ENCODE data around the gene ABHD12. TPM values are rescaled to one million over a fixed set of nuclear protein-coding genes. Genes with fewer than 3 reads are reported as not detected.

The ABHD12 gene
- total and polyA plus RNA-seq, 11 donors, result 15.6 to 43.8 (median 26.5) TPM

DNA sequence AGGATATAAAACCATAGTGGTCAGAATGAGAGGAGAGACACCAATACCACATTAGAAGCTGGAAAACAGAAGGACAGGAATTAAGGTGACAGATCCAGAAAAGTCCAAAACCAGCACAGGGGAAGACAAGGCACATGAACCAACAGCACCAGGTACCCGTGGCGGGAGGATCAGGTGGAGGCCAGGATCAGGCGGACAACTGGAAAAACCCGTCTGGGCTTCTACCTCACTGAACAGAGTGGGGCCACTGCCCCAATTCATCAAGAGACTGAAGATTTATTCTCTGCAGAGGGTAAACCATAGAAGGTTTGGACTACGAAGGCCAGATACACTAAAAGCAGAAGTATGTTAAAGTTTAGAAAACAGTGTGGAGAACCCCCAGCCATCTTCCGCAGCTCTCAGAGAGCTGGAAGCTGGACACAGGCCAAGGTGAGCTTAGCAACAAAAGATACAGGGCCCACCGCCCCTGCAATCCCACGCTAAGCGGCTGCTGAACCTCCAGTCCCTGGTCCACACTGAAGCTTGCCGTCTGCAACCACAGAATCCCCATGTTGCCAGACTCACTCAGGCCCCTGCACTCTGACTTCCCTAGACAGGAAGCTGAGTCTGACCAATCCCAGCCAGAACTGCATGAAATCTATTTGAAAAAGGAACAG lies 29.9 kb downstream of the ABHD12 start:
- 60 to 88% (median 66%) methylated on average over 10 of the region's 10 CpGs for WGBS, 4 donors
- TF ChIP-seq POLR2A (IDR thresholded peaks at IDR 0.05), result no peak
- TF ChIP-seq, protein P1, sequence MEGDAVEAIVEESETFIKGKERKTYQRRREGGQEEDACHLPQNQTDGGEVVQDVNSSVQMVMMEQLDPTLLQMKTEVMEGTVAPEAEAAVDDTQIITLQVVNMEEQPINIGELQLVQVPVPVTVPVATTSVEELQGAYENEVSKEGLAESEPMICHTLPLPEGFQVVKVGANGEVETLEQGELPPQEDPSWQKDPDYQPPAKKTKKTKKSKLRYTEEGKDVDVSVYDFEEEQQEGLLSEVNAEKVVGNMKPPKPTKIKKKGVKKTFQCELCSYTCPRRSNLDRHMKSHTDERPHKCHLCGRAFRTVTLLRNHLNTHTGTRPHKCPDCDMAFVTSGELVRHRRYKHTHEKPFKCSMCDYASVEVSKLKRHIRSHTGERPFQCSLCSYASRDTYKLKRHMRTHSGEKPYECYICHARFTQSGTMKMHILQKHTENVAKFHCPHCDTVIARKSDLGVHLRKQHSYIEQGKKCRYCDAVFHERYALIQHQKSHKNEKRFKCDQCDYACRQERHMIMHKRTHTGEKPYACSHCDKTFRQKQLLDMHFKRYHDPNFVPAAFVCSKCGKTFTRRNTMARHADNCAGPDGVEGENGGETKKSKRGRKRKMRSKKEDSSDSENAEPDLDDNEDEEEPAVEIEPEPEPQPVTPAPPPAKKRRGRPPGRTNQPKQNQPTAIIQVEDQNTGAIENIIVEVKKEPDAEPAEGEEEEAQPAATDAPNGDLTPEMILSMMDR (IDR thresholded peaks at IDR 0.05), result no peak
- Histone ChIP-seq H3K9me3 (no peaks in the 10 kb centered on the region), H3K27me3 (no peaks in the 10 kb centered on the region), H3K4me3 (no peak overlapping the region), H3K36me3 (no peaks in the 10 kb centered on the region), H3K27ac (peak overlapping the region in 1 of 12 donors; percentile 73), H3K4me1 (peaks cover 0 to 22% (median 7%) of the 10 kb centered on the region in 12 donors)
- intact Hi-C loops (cut with DNase I), result loop anchor here in 1 of 10 donors (2.0 kb wide), 1 partner anchor 20 kb away; no protein-coding TSS in a partner anchor
- DNase-seq (no peak), ATAC-seq (peak in 2 of 4 donors; percentile 45 to 59)

DNA sequence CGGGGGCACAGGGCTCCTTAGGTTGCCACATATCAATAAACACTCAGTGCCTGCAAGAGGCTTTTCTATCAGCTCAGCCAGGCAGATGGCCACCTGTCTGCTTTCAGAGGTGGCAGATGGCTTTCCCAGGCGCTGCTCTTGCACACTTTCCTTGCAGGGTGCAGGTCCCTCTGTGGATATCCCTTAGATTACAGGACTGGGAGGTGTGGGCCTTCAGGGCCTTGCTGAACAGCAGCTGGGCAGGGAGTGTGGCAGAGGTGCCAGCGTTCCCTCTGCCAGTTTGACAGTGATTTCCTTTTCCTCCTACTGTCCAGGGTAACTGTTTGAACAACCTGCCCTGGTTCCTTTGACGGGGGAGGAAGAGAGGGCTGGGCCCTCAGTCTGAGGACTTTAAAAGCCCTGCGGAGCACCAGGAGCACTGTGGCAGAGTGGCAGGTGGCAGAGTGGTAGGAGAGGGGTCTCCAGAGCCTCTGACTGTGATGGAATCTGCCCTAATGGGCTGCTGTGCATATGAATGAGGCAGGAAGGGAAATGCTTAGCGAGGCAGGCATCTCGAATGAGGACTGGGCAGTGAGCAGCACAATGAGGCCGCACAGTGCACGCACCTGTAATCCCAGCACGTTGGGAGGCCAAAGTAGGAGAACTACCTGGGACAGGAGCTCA lies 34.2 kb downstream of the ABHD12 start:
- H3K9me3 ChIP-seq, result no peaks in the 10 kb centered on the region
- no peaks in the 10 kb centered on the region for H3K36me3 ChIP-seq
- WGBS, 4 donors, result 70 to 79% (median 73%) methylated on average over 9 to 10 of the region's 10 CpGs
- peak overlapping the region in 1 of 12 donors; percentile 67 for H3K27ac ChIP-seq
- DNase-seq (no peak), ATAC-seq (peak in 3 of 4 donors; percentile 33 to 57 (median 46))
- H3K27me3 ChIP-seq, result no peaks in the 10 kb centered on the region
- intact Hi-C loops (cut with DNase I), result no loop called here
- TF ChIP-seq POLR2A (IDR thresholded peaks at IDR 0.05), result no peak
- TF ChIP-seq, protein P1 (IDR thresholded peaks at IDR 0.05), result no peak
- H3K4me1 ChIP-seq, result peaks cover 0 to 44% (median 13%) of the 10 kb centered on the region in 12 donors
- H3K4me3 ChIP-seq, result no peak overlapping the region

DNA sequence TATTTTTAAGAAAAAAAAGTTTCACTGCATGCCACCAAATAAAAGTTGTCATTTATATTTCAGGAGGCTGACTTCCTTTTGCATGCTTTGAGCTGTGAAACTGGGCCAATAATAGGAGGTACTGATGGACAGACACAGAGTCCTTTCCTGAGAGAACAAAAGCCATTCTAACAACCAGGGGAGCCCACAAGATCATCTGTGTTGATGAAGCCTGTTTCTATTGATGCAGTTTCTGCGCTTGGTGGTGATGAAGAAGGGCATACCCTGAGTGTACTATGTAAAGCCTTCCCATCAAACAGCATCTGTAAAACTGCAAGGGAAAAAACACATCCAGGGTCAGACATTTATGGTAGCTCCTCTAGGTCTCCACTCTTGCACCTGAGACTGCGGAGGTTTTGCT lies 34.8 kb downstream of the ABHD12 start:
- no peak overlapping the region for H3K4me3 ChIP-seq
- H3K27me3 ChIP-seq, result no peaks in the 10 kb centered on the region
- intact Hi-C loops (cut with DNase I), result no loop called here
- no peaks in the 10 kb centered on the region for H3K36me3 ChIP-seq
- TF ChIP-seq, protein P1 (IDR thresholded peaks at IDR 0.05), result no peak
- no peak for TF ChIP-seq POLR2A (IDR thresholded peaks at IDR 0.05)
- H3K27ac ChIP-seq, result peak overlapping the region in 1 of 12 donors; percentile 67
- ATAC-seq (no peak), DNase-seq (no peak)
- 86 to 95% (median 91%) methylated on average over 2 of the region's 2 CpGs for WGBS, 4 donors
- no peaks in the 10 kb centered on the region for H3K9me3 ChIP-seq
- peaks cover 0 to 43% (median 13%) of the 10 kb centered on the region in 12 donors for H3K4me1 ChIP-seq

DNA sequence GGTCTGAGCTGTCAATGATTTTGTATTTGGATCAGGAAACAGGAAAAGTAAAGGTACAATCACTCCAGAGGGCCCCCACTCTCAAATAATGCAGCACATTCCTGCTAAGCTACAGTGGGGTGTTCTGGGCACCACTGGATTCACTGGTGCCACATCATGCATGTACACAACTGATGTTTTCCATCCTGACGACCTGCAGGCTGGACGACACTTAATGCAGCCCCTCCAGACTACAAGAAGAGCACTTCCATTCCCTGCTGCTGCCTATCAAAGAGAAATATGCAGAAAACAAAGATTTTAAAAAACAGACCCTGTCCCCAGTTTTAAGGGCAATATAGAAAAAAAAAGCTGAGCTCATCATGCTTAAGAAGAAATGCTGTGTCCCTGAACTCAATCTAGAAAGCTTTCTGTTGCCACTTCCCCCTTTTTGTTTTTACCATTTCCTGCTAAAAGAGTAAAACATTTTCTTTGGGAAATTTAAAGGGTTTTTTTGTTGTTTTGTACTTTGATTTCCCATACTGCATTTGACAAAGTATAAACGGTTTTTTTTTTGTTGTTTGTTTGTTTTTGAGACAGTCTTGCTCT lies 35.5 kb downstream of the ABHD12 start:
- ATAC-seq (no peak), DNase-seq (no peak)
- Histone ChIP-seq H3K27ac (peak overlapping the region in 1 of 12 donors; percentile 67), H3K4me1 (peaks cover 0 to 36% (median 15%) of the 10 kb centered on the region in 12 donors), H3K27me3 (no peaks in the 10 kb centered on the region), H3K9me3 (no peaks in the 10 kb centered on the region), H3K4me3 (no peak overlapping the region), H3K36me3 (no peaks in the 10 kb centered on the region)
- intact Hi-C loops (cut with DNase I), result no loop called here
- TF ChIP-seq, protein P1 (IDR thresholded peaks at IDR 0.05), result no peak
- no peak for TF ChIP-seq POLR2A (IDR thresholded peaks at IDR 0.05)
- WGBS, 4 donors, result 61 to 73% (median 66%) methylated on average over 3 of the region's 3 CpGs

Measured in heart left ventricle (tissue), 16 donors.